Lung (tissue), 12 donors: ENCODE results near the gene EWSR1. TPM values are rescaled to one million over a fixed set of nuclear protein-coding genes. Genes with fewer than 3 reads are reported as not detected.
A peak's percentile ranks its signal among the peaks of the same experiment; 100 is the strongest.

Experiments
- ATAC-seq: fragments of 200-7000 bp; cut with Tn5 transposase; one replicate; pipeline ENCODE4 v1.9.1; 2020; ENCODE audit warnings: moderate number of reproducible peaks; ENCODE audit not compliant: insufficient read depth, low FRiP score
- DNase-seq, 3 donors: peaks; one replicate each; pipeline ENCODE4 v3.0.0-alpha.2; 2013 to 2017
- H3K27ac ChIP-seq, 2 donors: one replicate each; pipeline ENCODE4 v1.5.1; 2013; ENCODE audit warnings: mild to moderate bottlenecking in 2 of 2, moderate library complexity in 2 of 2, control low read depth in 1 of 2, inconsistent platforms in 1 of 2, low read depth in 1 of 2, low read length in 1 of 2
- H3K27me3 ChIP-seq, 3 donors: one replicate each; pipeline ENCODE4 v1.5.1; 2013; ENCODE audit warnings: low read length in 2 of 3; ENCODE audit not compliant: control insufficient read depth in 3 of 3, insufficient read depth in 3 of 3
- H3K36me3 ChIP-seq, 4 donors: one replicate each; pipeline ENCODE4 v1.5.1; 2013; ENCODE audit warnings: low read length in 4 of 4, mild to moderate bottlenecking in 1 of 4, moderate library complexity in 1 of 4; ENCODE audit not compliant: control insufficient read depth in 4 of 4, insufficient read depth in 4 of 4
- H3K4me1 ChIP-seq, 5 donors: one replicate each; pipeline ENCODE4 v1.5.1; 2013; ENCODE audit warnings: low read length in 5 of 5, mild to moderate bottlenecking in 2 of 5, moderate library complexity in 1 of 5; ENCODE audit not compliant: control insufficient read depth in 5 of 5, insufficient read depth in 5 of 5
- H3K4me3 ChIP-seq: one replicate; pipeline ENCODE4 v1.5.1; 2013; ENCODE audit warnings: mild to moderate bottlenecking, control low read depth, moderate library complexity
- H3K9ac ChIP-seq, 2 donors: one replicate each; pipeline ENCODE4 v1.5.1; 2013; ENCODE audit warnings: low read length in 2 of 2, control low read depth in 1 of 2; ENCODE audit not compliant: insufficient read depth in 1 of 2
- H3K9me3 ChIP-seq, 4 donors: one replicate each; pipeline ENCODE4 v1.5.1; 2013; ENCODE audit warnings: low read length in 3 of 4, mild to moderate bottlenecking in 1 of 4, moderate library complexity in 1 of 4; ENCODE audit not compliant: control insufficient read depth in 4 of 4, insufficient read depth in 3 of 4
- WGBS, 2 donors: extraction: QIAGEN DNeasy Blood & Tissue Kit; methylation state at CpG; one replicate each; pipeline ENCODE4 v1.1.7; 2013; 5-methylcytosine and 5-hydroxymethylcytosine counted together
- polyA plus RNA-seq, 2 donors: library from polyadenylated mRNA; stranded (reverse); fragments of 200-250 nt; gene quantifications; one replicate each; pipeline ENCODE4 v1.2.1, GENCODE V29; 2013
- total RNA-seq, 2 donors: library from RNA; depleted of rRNA in 1 of 2; stranded (reverse); fragments of >200 nt in 1 of 2; gene quantifications; one replicate each; pipeline ENCODE4 v1.2.1, GENCODE V29; 2014 to 2021
- TF ChIP-seq, protein P1 (sequence below): IDR thresholded peaks from 2 replicates; pipeline ENCODE4 v1.5.1; 2012; ENCODE audit warnings: mild to moderate bottlenecking; ENCODE audit errors: control extremely low read depth, extremely low read depth
- donor health status: control.
- donor health status: control.
- donor health status: Bipolar disorder and iron deficiency.
- donor health status: healthy.
- donor health status: DM: yes; HTN: yes; CAD: no.

Gene EWSR1
- total and polyA plus RNA-seq, 4 donors = 115 to 215 (median 168) TPM

DNA sequence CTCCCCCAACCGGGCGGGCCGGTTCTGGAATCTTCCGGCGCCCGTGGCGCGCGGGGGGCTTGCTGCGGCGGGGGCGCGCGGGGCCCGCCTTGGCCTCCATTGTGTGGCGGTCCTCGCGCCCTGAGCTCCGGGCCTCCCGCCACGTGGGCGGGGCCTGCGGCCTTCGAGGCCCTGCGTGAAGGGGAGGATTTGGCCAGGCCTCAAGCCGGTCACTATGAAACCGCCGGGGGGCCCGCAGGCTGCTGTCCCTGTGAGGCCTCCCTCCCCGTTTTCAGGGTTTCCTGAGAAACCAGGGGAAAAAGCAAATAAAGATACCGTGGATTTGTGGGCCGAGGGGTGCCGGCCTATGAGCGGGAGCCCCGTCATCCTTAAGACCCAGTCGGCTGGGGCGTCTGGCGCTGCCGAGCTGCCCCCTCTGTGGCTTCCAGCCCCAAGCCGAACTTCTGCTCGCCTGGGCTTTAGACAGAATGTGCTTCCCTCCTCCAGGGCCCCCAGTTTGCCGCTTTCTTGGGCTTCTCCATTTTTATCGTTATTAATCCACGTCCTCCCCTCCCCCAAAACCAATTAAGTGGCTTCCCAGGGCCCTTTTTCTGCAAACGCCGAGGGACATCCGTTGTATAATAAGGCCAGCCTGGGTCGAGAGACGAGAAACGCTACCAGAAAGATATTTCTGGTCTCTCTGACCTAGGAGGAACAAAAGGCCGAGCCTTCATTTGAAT is 602 bp downstream of the EWSR1 start:
- H3K9ac ChIP-seq = peak overlapping the region; percentile 93 to 97
- ATAC-seq (peak; percentile 54), DNase-seq (peak; percentile 75 to 88 (median 77))
- peak overlapping the region; percentile 89 for H3K4me3 ChIP-seq
- 1% methylated on average over 40 to 51 of the region's 51 CpGs for WGBS, 2 donors
- peak overlapping the region; percentile 96 to 97 for H3K27ac ChIP-seq
- H3K9me3 ChIP-seq = no peaks in the 10 kb centered on the region
- TF ChIP-seq, protein P1, sequence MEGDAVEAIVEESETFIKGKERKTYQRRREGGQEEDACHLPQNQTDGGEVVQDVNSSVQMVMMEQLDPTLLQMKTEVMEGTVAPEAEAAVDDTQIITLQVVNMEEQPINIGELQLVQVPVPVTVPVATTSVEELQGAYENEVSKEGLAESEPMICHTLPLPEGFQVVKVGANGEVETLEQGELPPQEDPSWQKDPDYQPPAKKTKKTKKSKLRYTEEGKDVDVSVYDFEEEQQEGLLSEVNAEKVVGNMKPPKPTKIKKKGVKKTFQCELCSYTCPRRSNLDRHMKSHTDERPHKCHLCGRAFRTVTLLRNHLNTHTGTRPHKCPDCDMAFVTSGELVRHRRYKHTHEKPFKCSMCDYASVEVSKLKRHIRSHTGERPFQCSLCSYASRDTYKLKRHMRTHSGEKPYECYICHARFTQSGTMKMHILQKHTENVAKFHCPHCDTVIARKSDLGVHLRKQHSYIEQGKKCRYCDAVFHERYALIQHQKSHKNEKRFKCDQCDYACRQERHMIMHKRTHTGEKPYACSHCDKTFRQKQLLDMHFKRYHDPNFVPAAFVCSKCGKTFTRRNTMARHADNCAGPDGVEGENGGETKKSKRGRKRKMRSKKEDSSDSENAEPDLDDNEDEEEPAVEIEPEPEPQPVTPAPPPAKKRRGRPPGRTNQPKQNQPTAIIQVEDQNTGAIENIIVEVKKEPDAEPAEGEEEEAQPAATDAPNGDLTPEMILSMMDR = no peak
- peaks cover 12 to 51% (median 24%) of the 10 kb centered on the region in 5 donors for H3K4me1 ChIP-seq
- peaks cover 14 to 35% (median 22%) of the 10 kb centered on the region in 4 donors for H3K36me3 ChIP-seq
- H3K27me3 ChIP-seq = no peaks in the 10 kb centered on the region

- 1 to 3% methylated on average over 14 of the region's 14 CpGs for WGBS, 2 donors
- H3K9ac ChIP-seq = peak overlapping the region; percentile 83 to 93
- peak overlapping the region; percentile 96 to 97 for H3K27ac ChIP-seq
- H3K36me3 ChIP-seq = peaks cover 12 to 31% (median 24%) of the 10 kb centered on the region in 4 donors
- no peaks in the 10 kb centered on the region for H3K9me3 ChIP-seq
- H3K4me1 ChIP-seq = peaks cover 12 to 51% (median 24%) of the 10 kb centered on the region in 5 donors
- ATAC-seq = no peak
- peak overlapping the region; percentile 89 for H3K4me3 ChIP-seq
- H3K27me3 ChIP-seq = no peaks in the 10 kb centered on the region
- DNase-seq = no peak
- TF ChIP-seq, protein P1 = no peak
Measured at GRCh38 chr22:29269230-29269604, 1.1 kb downstream of the EWSR1 start.

DNA sequence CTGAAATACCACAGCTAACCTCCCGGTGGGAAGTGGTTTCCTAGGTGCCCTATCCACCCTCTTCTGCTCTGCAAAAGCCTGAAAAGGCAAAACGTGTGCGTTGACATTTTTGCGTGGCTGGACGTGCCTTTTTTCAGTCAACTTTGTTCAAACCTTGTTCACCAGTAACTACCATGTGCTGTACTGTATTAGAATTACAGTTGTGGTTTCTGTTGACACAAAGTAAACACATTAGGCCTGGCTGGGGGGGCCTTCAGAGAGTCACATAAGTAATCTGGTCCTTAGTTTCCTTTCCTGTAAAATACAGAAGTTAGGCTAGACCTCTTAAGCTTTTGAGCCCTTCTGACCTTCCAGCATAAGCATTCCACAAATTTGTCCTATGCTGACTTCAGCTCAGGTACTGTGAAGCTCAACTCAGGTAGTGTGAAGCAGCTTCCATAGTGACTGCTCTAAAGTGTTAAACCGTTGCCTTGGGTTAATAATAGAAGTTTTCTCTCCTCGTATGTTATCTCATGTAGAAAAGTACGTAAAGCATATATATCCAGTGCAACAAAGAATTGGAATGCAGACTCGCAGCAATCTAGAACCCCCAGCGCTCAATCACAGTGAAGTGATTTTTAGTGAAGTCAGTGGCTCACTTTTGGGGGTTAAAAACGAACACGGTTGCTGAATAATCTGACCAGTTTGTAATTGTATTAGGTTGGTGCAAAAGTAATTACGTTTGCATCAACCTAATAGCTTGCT is 1.8 kb downstream of the EWSR1 start:
- ATAC-seq = no peak
- DNase-seq = peak in 1 of 3 donors; percentile 26
- H3K27me3 ChIP-seq = no peaks in the 10 kb centered on the region
- peaks cover 12 to 31% (median 26%) of the 10 kb centered on the region in 4 donors for H3K36me3 ChIP-seq
- H3K9me3 ChIP-seq = no peaks in the 10 kb centered on the region
- H3K27ac ChIP-seq = no peak overlapping the region
- peaks cover 12 to 51% (median 24%) of the 10 kb centered on the region in 5 donors for H3K4me1 ChIP-seq
- H3K4me3 ChIP-seq = peak overlapping the region; percentile 89
- TF ChIP-seq, protein P1 = no peak
- H3K9ac ChIP-seq = peak overlapping the region; percentile 83 to 93
- 9 to 12% methylated on average over 13 of the region's 13 CpGs for WGBS, 2 donors
